Adrenal gland (tissue), 12 donors: ENCODE measurements around the gene SFXN5. TPM values are rescaled to one million over a fixed set of nuclear protein-coding genes. Genes with fewer than 3 reads are reported as not detected.

Experiments
- DNase-seq, 7 donors: peaks; one replicate each; pipeline ENCODE4 v3.0.0-alpha.2; 2019 to 2020
- H3K27ac ChIP-seq, 5 donors: fragments of 200-600 bp; sonication (generic) in 4 of 5; 1 replicate in 3 of 5; 2 replicates in 2 of 5; pipeline versions ENCODE4 v1.5.1 to v1.8.0; 2016 to 2020; ENCODE audit warnings: mild to moderate bottlenecking in 1 of 5
- H3K27me3 ChIP-seq: fragments of 200-600 bp; 2 replicates; pipeline ENCODE4 v1.8.0; 2021
- H3K36me3 ChIP-seq, 2 donors: fragments of 200-600 bp; replicated peaks in 1 of 2; 1 replicate in 1 of 2; 2 replicates in 1 of 2; pipeline versions ENCODE4 v1.5.1 to v1.8.0; 2018 to 2022
- H3K4me1 ChIP-seq, 2 donors: fragments of 200-600 bp; replicated peaks in 1 of 2; 1 replicate in 1 of 2; 2 replicates in 1 of 2; pipeline versions ENCODE4 v1.5.1 to v1.8.0; 2018 to 2021
- H3K4me3 ChIP-seq, 4 donors: fragments of 200-600 bp; sonication (generic) in 3 of 4; one replicate each; pipeline ENCODE4 v1.5.1; 2016 to 2018
- H3K9me3 ChIP-seq, 3 donors: fragments of 200-600 bp; sonication (generic) in 1 of 3; replicated peaks in 1 of 3; 1 replicate in 2 of 3; 2 replicates in 1 of 3; pipeline versions ENCODE4 v1.5.1 to v1.8.0; 2016 to 2021
- POLR2A ChIP-seq, 2 donors: fragments of 450-650 bp; IDR thresholded peaks; one replicate each; pipeline ENCODE4 v1.6.1; 2017; ENCODE audit warnings: antibody characterized with exemption in 2 of 2, mild to moderate bottlenecking in 2 of 2, moderate library complexity in 1 of 2
- WGBS, 4 donors: extraction: QIAGEN DNeasy Blood & Tissue Kit in 2 of 4; methylation state at CpG; one replicate each; pipeline versions ENCODE4 v1.1.5 to v1.1.7; 2013 to 2017; 5-methylcytosine and 5-hydroxymethylcytosine counted together
- intact Hi-C, 2 donors: fragments of 100-400 bp; cut with DNase I; formaldehyde crosslinking; loops; one replicate each; pipeline versions ENCODE4 v1.14.1 to v1.15.0; 2022 to 2023
- polyA plus RNA-seq, 3 donors: library from polyadenylated mRNA; stranded (reverse); fragments of 200-250 nt in 2 of 3; fragments of 350-450 nt in 1 of 3; fragmentation: Illumina TruSeq in 1 of 3; extraction: RNeasy Lipid Tissue Mini Kit (QIAGEN cat#74804) in 1 of 3; gene quantifications; one replicate each; pipeline ENCODE4 v1.2.3, GENCODE V29; 2013 to 2014
- total RNA-seq, 9 donors: library from RNA; depleted of rRNA in 4 of 9; stranded (reverse); fragments of >200 nt in 4 of 9; fragments of 120-200 nt in 1 of 9; fragmentation: NEBNext Ultra II Directional in 1 of 9; extraction: Animal tissue kit (Norgen Biotek cat#: 25700) in 1 of 9; gene quantifications; one replicate each; pipeline versions ENCODE4 v1.1.0 to v1.2.4, GENCODE V29; 2013 to 2023
- TF ChIP-seq, protein P1 (sequence below), 6 experiments: fragments of 450-650 bp in 4 of 6; fragments of 200-600 bp in 2 of 6; sonication (generic) in 1 of 6; IDR thresholded peaks; 1 replicate in 5 of 6; 2 replicates in 1 of 6; pipeline versions ENCODE4 v1.5.1 to v1.8.0; 2016 to 2021; ENCODE audit warnings: antibody characterized with exemption in 6 of 6, mild to moderate bottlenecking in 2 of 6, moderate library complexity in 1 of 6
- donor health status: healthy with polysubstance abuse.
- donor health status: Bipolar disorder and iron deficiency.
- donor health status: DM: yes; HTN: yes; CAD: no.
- donor health status: DM: no; HTN: no; CAD: no.
- donor health status: DM: no; HTN: no; CAD: no.
- donor health status: DM: yes; HTN: yes; CAD: no.

SFXN5 gene
- total and polyA plus RNA-seq, 12 donors, result 12.2 to 56.5 (median 32.7) TPM

DNA sequence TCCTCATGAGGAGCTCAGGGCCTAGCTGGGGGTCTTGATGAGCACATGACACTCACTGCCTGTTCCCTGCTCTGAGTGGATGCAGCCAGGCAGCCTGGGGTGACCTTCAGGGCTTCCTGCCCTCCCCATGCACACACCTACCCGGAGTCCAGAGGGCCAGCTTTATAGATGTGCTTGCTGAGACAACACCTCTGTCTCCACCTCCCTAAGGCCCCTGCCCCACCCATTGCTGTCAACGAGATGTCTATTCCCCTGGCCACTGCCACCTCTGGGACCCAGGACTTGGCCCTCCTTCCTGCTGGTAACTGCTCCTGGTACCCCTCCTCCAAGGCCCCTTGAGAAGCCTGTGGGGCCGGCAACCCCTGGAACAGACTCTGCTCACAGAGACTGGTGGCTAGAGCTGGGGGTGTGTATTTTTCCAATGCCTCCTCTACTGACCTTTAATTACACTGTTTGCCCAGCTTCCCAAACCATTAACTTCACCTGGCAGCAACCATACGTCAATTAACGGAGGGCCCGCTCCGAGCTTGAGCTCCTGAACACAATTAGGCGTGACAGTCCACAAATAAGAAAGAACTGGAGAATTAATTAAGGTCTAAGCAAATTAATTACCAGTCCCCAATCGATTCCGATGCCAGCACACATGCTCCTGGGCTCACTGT, 87.9 kb downstream of the SFXN5 start:
- no peak for DNase-seq
- WGBS, 4 donors, result 81 to 90% (median 87%) methylated on average over 9 to 10 of the region's 10 CpGs
- intact Hi-C loops, result loop anchor here in 1 of 2 donors (10.0 kb wide), 1 partner anchor 71 kb away; no protein-coding TSS in a partner anchor
- no peak for TF ChIP-seq POLR2A (IDR thresholded peaks at IDR 0.05)
- TF ChIP-seq, protein P1, sequence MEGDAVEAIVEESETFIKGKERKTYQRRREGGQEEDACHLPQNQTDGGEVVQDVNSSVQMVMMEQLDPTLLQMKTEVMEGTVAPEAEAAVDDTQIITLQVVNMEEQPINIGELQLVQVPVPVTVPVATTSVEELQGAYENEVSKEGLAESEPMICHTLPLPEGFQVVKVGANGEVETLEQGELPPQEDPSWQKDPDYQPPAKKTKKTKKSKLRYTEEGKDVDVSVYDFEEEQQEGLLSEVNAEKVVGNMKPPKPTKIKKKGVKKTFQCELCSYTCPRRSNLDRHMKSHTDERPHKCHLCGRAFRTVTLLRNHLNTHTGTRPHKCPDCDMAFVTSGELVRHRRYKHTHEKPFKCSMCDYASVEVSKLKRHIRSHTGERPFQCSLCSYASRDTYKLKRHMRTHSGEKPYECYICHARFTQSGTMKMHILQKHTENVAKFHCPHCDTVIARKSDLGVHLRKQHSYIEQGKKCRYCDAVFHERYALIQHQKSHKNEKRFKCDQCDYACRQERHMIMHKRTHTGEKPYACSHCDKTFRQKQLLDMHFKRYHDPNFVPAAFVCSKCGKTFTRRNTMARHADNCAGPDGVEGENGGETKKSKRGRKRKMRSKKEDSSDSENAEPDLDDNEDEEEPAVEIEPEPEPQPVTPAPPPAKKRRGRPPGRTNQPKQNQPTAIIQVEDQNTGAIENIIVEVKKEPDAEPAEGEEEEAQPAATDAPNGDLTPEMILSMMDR (IDR thresholded peaks at IDR 0.05), result no peak
- peaks cover 0 to 27% of the 10 kb centered on the region in 2 donors for H3K4me1 ChIP-seq
- H3K4me3 ChIP-seq, result no peak overlapping the region
- H3K27me3 ChIP-seq, result no peaks in the 10 kb centered on the region
- H3K36me3 ChIP-seq, result no peaks in the 10 kb centered on the region
- no peak overlapping the region for H3K27ac ChIP-seq
- no peaks in the 10 kb centered on the region for H3K9me3 ChIP-seq

DNA sequence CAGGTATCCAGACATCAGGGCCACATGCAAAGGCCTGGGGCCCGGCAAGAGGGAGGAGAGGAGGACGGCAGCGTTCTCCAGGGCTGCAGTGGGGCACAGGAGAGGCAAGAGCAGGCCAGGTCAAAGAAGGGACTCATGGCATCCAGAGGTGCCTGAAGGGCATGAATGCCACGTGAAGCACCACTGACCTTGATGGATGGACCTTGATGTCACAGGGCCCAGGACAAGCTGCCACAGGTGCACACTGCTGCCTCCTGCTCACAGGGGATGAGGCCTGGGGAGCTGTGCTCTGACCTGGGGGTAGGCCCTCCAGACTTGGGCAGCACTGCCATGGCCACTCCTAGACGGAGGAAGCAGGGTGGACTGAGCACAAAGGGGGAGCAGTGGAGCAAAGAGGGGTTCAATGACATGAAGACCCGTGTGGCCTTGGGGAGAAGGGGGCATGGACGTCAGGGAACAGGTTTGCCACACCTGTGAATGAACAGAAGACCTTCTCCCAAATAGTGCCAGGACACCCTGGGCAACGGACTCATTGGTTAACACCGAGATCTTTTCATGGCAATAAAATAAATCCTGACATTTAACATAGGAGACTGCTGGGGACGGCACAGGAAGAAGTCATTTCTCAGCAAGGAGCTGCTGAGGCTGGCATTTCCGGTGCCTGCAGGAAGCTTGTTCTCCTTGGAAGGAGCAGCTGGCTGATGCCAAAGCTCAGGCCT, 88.6 kb downstream of the SFXN5 start:
- TF ChIP-seq, protein P1 (IDR thresholded peaks at IDR 0.05), result no peak
- TF ChIP-seq POLR2A (IDR thresholded peaks at IDR 0.05), result no peak
- H3K27me3 ChIP-seq, result no peaks in the 10 kb centered on the region
- H3K9me3 ChIP-seq, result no peaks in the 10 kb centered on the region
- no peak for DNase-seq
- H3K27ac ChIP-seq, result no peak overlapping the region
- intact Hi-C loops, result loop anchor here in 1 of 2 donors (10.0 kb wide), 1 partner anchor 72 kb away; no protein-coding TSS in a partner anchor
- WGBS, 4 donors, result 79 to 89% (median 86%) methylated on average over 9 to 11 of the region's 11 CpGs
- H3K4me1 ChIP-seq, result peaks cover 0 to 27% of the 10 kb centered on the region in 2 donors
- no peak overlapping the region for H3K4me3 ChIP-seq
- no peaks in the 10 kb centered on the region for H3K36me3 ChIP-seq

DNA sequence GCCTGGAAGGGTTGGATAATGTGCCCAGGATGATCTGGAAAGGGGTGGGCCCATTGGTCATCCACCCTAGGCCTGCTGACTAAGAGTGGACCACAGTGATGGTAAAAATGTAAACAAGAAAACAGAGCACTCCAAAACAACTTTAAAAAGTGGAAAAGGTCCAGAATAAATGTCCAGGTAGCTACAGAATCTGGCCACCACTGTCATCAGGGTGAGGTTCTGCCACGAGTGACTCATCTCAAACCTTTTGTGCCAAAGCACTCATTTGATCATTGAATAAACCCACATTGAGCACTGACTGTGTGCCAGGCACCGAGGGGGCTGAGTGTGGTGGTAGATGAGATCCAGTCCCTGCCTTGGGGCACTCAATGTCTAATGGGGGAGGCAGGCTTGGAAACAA, 89.3 kb downstream of the SFXN5 start:
- Histone ChIP-seq H3K27ac (no peak overlapping the region), H3K4me3 (no peak overlapping the region), H3K4me1 (peaks cover 0 to 27% of the 10 kb centered on the region in 2 donors), H3K27me3 (no peaks in the 10 kb centered on the region), H3K9me3 (no peaks in the 10 kb centered on the region), H3K36me3 (no peaks in the 10 kb centered on the region)
- DNase-seq, result no peak
- WGBS, 4 donors, result 77 to 93% (median 89%) methylated on average over 2 of the region's 2 CpGs
- intact Hi-C loops, result loop anchor here in 1 of 2 donors (10.0 kb wide), 1 partner anchor 73 kb away; no protein-coding TSS in a partner anchor
- no peak for TF ChIP-seq POLR2A (IDR thresholded peaks at IDR 0.05)
- TF ChIP-seq, protein P1 (IDR thresholded peaks at IDR 0.05), result no peak

DNA sequence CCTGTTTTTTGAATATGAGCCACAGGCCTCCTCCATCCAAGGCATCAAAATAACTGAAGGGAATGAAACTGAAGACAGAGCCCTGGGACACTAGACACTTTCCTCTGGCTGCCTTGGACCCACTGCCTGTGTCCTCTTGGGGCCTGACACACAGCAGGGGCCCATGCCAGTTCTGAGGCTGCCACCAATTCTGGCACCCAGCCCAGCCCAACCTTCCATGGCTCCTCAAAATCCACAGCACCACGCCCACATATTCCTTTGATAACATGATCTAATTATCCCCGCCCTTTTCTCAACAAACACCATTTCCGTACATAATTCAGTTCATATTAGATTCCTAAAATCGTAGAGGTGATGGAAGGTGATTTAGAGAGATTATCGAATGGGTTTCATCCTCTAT, 90.0 kb downstream of the SFXN5 start:
- no peaks in the 10 kb centered on the region for H3K27me3 ChIP-seq
- no peak for DNase-seq
- TF ChIP-seq, protein P1 (IDR thresholded peaks at IDR 0.05), result no peak
- TF ChIP-seq POLR2A (IDR thresholded peaks at IDR 0.05), result no peak
- no peak overlapping the region for H3K27ac ChIP-seq
- WGBS, 4 donors, result 94 to 97% (median 95%) methylated on average over 5 of the region's 5 CpGs
- intact Hi-C loops, result loop anchor here in 1 of 2 donors (10.0 kb wide), 1 partner anchor 73 kb away; no protein-coding TSS in a partner anchor
- no peaks in the 10 kb centered on the region for H3K9me3 ChIP-seq
- H3K4me3 ChIP-seq, result no peak overlapping the region
- no peaks in the 10 kb centered on the region for H3K36me3 ChIP-seq
- H3K4me1 ChIP-seq, result peaks cover 0 to 24% of the 10 kb centered on the region in 2 donors
